RPMI7951 (cell line): ENCODE measurements around the gene AMER2. TPM values are rescaled to one million over a fixed set of nuclear protein-coding genes. Genes with fewer than 3 reads are reported as not detected.

Experiments used
- total RNA-seq: library from RNA; depleted of rRNA; stranded (reverse); fragments of >200 nt; shearing (Covaris generic); gene quantifications from 2 replicates; pipeline ENCODE4 v1.2.3, GENCODE V29; 2014; rRNA removed

The AMER2 gene
- total RNA-seq, 1 experiment from 2014 or later = not detected

Other genes starting within 250 kb of the AMER2 start
- 0.10 and 0.12 TPM in 2 replicates for gene PABPC3, start 76.2 kb downstream of the AMER2 start, total RNA-seq
- gene MTMR6, start 115.2 kb upstream of the AMER2 start, total RNA-seq = 40.8 and 46.0 TPM in 2 replicates
- gene NUP58, start 129.3 kb upstream of the AMER2 start, total RNA-seq = 53.7 and 54.2 TPM in 2 replicates
- 1.3 TPM in 2 replicates for gene ATP8A2, start 199.7 kb upstream of the AMER2 start, total RNA-seq